Astrocyte of the spinal cord (primary cell): ENCODE data around the gene PTPRU.

Source experiments
- DNase-seq: peaks from one replicate; pipeline ENCODE4 v3.0.0; 2011; ENCODE audit warnings: low read depth, low spot score
- H3K4me3 ChIP-seq: 2 replicates; pipeline ENCODE4 v1.5.1; 2011; ENCODE audit warnings: low read depth, mild to moderate bottlenecking, low read length, moderate library complexity
- CTCF ChIP-seq: IDR thresholded peaks from 2 replicates; pipeline ENCODE4 v1.5.1; 2012; ENCODE audit warnings: low read depth, mild to moderate bottlenecking, low read length, inconsistent platforms
- in situ Hi-C: cut with HindIII; loops from 2 replicates; pipeline ENCODE4 v1.10.0; 2017; ENCODE audit warnings: low sequenced_read_pairs

Gene PTPRU

GRCh38 chr1:29235955-29236711, at the start of gene PTPRU:
Gene PTPRU (plus strand): TSS chr1:29236522. CDS start chr1:29236645, 123 bp downstream.
- H3K4me3 ChIP-seq: peak within 1 kb of the TSS; percentile 60
- peak; percentile 43 for TF ChIP-seq CTCF
- in situ Hi-C loops: loop anchor here (25.0 kb wide), 3 partner anchors 151 to 1676 kb away; partner anchors contain the start of gene SDC3
- peak; percentile 42 for DNase-seq

- in situ Hi-C loops: no loop called here
- H3K4me3 ChIP-seq: no peak overlapping the region
- no peak for TF ChIP-seq CTCF
- DNase-seq: no peak
These were observed 49.6 kb upstream of the PTPRU start for GRCh38 chr1:29186707-29187106.

GRCh38 chr1:29190718-29191117, 45.6 kb upstream of the PTPRU start:
- no peak for DNase-seq
- no peak overlapping the region for H3K4me3 ChIP-seq
- TF ChIP-seq CTCF: no peak
- in situ Hi-C loops: no loop called here

GRCh38 chr1:29193879-29194455, 42.4 kb upstream of the PTPRU start:
- DNase-seq: no peak
- no peak overlapping the region for H3K4me3 ChIP-seq
- no peak for TF ChIP-seq CTCF
- in situ Hi-C loops: no loop called here

GRCh38 chr1:29195881-29196291, 40.4 kb upstream of the PTPRU start:
- TF ChIP-seq CTCF: no peak
- in situ Hi-C loops: no loop called here
- no peak overlapping the region for H3K4me3 ChIP-seq
- peak; percentile 39 for DNase-seq

GRCh38 chr1:29196863-29197589, 39.3 kb upstream of the PTPRU start:
- in situ Hi-C loops: no loop called here
- peak; percentile 85 for DNase-seq
- H3K4me3 ChIP-seq: no peak overlapping the region
- TF ChIP-seq CTCF: no peak
